NCI-H2227 treated with DMSO at 0.1 percent for 48 hours (cell line): ENCODE data around the gene AKT3.

Experiments
- DNase-seq: peaks from one replicate; lab custom pipeline; 2025; lab: John Stamatoyannopoulos, UW

Gene AKT3

GRCh38 chr1:243461700-243462099, 388.3 kb downstream of the AKT3 start:
- no peak for DNase-seq

GRCh38 chr1:243459059-243459458, 391.0 kb downstream of the AKT3 start:
- no peak for DNase-seq

GRCh38 chr1:243457363-243457982, 392.6 kb downstream of the AKT3 start:
- no peak for DNase-seq

GRCh38 chr1:243455760-243456651, 394.0 kb downstream of the AKT3 start:
- no peak for DNase-seq

- no peak for DNase-seq
Observed at GRCh38 chr1:243454328-243454997, 395.6 kb downstream of the AKT3 start.

- DNase-seq, result no peak
Observed at GRCh38 chr1:243452092-243452491, 398.0 kb downstream of the AKT3 start.

- no peak for DNase-seq
Observed at GRCh38 chr1:243449373-243449772, 400.7 kb downstream of the AKT3 start.

GRCh38 chr1:243447844-243448243, 402.2 kb downstream of the AKT3 start:
- DNase-seq, result no peak

GRCh38 chr1:243447347-243447746, 402.7 kb downstream of the AKT3 start:
- no peak for DNase-seq

GRCh38 chr1:243443557-243443956, 406.5 kb downstream of the AKT3 start:
- no peak for DNase-seq

GRCh38 chr1:243441601-243442000, 408.4 kb downstream of the AKT3 start:
- DNase-seq, result no peak

- DNase-seq, result no peak
Observed at GRCh38 chr1:243440406-243440805, 409.6 kb downstream of the AKT3 start.

GRCh38 chr1:243438815-243439214, 411.2 kb downstream of the AKT3 start:
- no peak for DNase-seq
